HG03457 (cell line): Measurements from ENCODE around the gene DNM3.
"Not testable (repeated sequence)": the region's sequence is repeated elsewhere in the genome, so short reads cannot be mapped to it uniquely, and the experiment has no call there.

Experiments used
- ATAC-seq: cut with Tn5 transposase; IDR thresholded peaks from one replicate; pipeline ENCODE4 v1.9.1; 2021; ENCODE audit warnings: moderate number of reproducible peaks; ENCODE audit not compliant: unreplicated experiment

DNM3 gene

DNA sequence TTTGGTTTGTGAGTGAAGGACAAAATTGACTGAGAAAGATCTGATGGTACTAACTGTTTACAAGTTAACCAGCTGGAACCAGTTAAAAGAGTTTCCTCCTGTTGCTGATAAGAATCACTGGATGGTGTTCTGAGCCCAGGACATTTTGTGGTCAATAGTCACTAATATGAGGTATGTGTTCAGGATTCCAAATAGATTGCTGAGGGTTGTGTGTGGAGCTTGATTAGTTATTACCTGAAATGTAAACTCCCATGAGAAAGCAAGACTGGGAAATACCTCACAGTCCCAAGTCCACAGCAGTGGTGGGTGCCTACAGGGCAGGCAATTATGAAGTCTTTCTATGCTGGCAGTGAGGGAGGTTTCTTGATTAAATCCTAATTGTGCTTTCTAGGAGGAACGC lies 164.6 kb downstream of the DNM3 start:
- no peak for ATAC-seq

DNA sequence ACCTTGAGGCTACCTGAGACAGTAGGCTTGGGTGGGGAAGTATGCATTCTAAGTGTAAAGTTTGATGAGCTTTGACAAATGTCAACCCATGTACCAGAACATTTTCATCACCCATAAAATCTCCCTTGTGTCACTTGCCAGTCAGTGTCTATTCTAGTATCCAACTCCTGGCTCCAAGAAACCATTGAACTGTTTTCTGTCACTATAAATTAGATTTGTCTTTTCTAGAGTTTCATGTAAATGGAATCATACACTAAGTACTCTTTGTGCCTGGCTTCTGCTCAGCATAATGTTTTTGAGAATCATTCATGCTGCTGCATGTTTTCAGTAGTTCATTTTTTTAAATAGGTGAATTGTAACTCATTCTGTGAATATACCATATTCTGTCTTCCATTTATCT lies 165.4 kb downstream of the DNM3 start:
- no peak for ATAC-seq

DNA sequence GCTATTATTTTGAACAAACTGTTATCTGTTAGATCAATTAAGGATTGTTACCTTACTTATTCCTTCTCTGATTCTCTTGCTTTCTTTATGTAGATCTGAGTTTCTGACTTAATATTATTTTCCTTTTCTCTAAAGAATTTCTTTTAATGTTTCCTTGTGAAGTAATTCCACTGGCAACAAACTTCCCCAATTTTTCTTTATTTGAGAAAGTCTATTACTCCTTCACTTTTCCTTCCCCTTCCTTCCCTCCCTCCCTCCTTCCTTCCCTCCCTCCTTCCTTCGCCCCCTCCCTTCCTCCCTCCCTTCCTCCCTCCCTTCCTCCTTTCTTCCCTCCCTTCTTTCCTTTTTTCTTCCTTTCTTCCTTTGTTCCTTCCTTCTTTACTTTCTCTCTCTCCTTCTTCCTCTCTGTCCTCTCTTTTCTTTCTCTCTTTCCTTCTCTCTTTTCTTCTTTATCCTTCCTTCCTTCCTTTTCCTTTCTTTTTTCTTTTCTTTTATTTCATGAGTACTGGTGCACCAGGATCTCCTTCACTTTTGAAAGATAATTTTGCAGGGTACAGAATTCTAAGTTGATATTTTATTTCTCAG lies 177.5 kb downstream of the DNM3 start:
- no peak for ATAC-seq

DNA sequence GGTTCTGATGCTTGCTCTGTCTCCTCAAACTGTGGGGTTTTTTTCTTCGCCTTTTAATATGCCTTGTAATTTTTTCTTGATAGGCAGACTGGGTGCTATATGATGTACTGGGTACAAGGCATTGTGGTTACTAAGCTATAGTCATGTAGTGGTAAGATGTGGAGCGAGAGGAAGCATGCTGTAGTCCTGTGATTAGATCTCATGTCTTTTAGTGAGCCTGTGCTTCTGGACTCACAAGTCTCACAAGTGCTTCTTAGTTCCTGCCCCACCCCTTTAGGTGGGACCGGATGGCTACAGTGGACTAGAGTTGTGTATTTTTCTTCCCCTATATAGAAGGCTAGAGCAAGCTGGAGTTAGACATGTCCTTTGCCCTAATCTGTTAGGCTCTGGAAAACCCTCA lies 178.7 kb downstream of the DNM3 start:
- ATAC-seq: no peak

DNA sequence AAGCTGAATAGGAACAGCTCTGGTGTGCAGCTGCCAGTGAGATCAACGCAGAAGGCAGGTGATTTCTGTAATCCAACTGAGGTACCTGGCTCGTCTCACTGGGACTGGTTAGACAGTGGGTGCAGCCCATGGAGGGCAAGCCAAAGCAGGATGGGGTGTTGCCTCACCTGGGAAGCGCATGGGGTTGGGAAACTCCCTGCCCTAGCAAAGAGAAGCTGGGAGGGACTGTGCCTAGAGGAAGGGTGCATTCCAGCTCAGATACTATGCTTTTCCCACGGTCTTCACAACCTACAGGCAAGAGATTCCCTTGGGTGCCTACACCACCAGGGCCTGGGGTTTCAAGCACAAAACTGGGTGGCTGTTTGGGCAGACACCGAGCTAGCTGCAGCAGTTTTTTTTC lies 183.2 kb downstream of the DNM3 start:
- no peak for ATAC-seq

DNA sequence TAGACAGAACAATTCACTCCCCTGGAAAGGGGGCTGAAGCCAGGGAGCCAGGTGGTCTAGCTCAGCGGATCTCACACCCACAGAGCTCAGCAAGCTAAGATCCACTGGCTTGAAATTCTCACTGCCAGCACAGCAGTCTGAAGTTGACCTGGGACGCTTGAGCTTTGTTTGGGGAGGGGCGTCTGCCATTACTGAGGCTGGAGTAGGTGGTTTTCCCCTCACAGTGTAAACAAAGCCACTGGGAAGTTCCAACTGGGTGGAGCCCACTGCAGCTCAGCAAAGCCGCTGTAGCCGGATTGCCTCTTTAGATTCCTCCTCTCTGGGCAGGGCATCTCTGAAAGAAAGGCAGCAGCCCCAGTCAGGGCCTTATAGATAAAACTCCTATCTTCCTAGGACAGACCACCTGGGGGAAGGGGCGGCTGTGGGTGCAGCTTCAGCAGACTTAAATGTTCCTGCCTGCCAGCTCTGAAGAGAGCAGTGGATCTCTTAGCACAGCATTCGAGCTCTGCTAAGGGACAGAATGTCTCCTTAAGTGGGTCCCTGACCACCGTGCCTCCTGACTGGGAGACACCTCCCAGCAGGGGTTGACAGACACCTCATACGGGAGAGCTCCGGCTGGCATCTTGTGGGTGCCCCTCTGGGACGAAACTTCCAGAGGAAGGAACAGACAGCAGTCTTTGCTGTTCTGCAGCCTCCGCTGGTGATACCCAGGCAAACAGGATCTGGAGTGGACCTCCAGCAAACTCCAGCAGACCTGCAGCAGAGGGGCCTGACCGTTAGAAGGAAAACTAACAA lies 183.8 kb downstream of the DNM3 start:
- ATAC-seq: not testable (repeated sequence)

DNA sequence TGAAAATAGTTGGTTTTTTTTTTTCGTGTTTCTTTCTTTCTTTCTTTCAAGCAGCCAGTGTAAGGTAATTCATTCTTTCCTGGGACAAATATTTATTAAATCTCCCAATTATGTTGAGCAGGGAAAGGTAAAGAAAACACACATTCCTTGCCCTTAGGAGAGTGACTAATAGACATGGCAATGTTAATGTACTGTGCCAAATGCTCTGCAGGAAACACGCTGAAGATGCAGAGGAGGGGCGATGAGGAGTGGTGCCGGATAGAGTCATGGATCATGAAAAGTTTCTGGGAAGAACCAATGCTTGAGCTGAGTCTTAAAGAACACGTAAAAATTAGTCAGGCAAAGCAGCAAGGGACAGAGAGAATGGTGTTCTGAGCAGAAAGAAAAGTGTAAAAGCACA lies 199.2 kb downstream of the DNM3 start:
- ATAC-seq: no peak

DNA sequence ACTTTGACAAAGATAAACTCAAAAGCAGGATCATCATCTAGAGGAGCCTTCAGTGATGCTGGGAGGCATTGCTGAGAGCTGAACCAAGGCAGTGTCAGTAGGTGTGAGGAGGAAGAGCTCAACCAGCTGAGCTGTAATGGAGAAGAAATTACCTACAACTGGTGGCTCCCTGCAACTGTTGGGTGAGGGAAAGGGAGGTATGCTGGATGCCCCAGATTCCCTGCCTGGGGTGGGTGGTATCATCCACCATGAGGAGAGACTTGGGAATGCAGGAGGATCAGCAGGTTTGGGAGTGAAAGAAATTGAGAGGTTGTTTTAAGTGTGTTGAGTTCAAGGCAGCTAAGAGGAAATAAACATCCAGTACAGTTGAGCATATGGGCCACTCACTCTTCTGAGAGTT lies 199.8 kb downstream of the DNM3 start:
- no peak for ATAC-seq

DNA sequence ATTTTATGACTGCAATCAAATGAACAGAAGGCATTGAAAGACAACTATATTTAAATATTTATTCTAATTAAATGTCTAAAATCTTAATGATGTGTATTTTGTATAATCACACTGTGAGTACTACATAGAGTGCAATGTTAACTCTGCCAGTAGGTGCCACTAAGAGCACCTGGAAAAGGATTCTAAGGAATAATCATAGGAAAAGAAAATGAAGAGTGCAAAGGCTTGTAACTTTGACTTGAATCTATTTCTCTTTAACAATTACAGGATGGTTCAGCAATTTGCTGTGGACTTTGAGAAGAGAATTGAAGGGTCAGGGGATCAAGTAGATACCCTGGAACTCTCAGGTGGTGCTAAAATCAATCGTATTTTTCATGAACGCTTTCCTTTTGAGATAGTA lies 200.4 kb downstream of the DNM3 start:
- no peak for ATAC-seq

DNA sequence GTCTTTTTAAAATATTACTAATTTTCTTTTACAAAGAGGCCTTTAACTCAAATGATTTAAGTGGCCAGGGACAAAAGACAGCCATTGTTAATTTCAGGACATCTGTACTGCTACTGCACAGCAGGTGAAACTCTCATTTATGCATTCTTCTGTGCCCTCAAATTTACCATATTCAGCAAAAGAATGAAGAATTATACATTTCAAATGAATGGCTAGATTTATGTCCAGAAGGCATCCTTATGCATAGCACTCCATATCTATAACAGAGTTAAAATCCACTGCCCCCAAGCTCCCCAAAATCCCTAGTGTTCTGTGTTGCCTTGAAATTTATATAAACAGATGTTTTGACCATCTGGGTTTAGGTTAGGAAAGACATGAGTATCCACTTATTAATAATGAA lies 202.6 kb downstream of the DNM3 start:
- no peak for ATAC-seq

DNA sequence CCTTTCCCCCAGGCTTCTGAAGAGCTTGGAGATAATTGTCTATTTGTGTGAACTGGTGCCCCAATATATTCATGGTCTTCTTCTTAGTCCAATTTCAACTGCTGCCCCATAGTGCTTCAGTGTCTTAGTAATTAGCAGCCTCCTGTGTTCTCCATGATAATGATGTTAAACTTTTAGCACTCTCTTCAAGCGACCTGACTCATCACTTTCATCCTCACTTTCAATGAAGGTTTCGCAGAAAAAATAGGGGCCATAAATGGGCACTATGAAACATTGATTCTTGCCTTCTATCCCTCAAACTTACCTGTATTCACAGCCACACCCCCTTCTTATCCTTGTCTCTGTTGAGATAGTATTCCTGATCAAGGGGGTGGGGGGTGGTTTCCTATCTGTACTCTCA lies 210.6 kb downstream of the DNM3 start:
- ATAC-seq: no peak

DNA sequence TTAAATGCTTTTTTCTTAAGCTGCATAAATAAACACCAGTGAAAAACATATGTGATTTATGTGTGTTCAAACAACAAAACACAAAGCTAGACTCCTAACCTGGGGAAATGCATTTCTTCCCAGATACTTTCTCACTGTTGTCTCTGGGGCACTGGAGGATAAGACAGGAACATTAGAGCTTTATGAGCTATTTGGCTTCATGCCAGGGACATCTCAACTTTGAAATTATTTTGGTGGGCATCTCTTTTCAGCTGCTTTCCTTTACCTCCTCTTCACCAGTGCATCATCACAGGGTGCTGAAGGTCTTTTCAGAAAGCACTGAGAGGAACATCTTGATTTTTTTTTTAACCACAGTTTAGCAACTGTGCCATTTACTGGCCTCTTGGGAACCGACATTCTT lies 212.9 kb downstream of the DNM3 start:
- ATAC-seq: no peak

DNA sequence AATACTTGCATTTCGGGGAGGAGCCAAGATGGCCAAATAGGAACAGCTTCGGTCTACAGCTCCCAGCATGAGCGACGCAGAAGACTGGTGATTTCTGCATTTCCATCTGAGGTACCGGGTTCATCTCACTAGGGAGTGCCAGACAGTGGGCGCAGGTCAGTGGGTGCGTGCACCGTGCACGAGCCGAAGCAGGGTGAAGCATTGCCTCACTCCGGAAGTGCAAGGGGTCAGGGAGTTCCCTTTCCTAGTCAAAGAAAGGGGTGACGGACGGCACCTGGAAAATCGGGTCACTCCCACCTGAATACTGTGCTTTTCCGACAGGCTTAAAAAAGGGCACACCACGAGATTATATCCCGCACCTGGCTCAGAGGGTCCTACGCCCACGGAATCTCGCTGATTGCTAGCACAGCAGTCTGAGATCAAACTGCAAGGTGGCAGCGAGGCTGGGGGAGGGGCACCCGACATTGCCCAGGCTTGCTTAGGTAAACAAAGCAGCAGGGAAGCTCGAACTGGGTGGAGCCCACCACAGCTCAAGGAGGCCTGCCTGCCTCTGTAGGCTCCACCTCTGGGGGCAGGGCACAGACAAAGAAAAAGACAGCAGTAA lies 214.6 kb downstream of the DNM3 start:
- not testable (repeated sequence) for ATAC-seq

DNA sequence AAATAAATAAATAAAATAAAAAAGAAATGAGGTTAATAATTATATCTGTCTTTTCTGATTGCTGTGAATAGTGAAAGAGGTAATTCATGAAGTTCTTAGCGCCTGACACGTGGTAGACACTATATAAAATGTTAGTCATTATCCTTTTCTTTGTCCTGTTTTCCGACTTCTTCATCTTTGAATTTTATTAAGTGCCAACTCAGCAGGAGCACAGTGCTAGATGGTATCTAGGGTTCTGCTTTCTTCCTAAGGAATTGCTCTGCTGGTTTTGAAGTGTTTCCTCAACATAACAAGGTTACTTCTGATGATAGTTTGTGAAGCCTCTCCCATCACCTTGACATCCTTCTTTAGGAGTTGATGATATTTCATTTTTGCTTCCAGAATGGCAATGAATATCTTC lies 227.0 kb downstream of the DNM3 start:
- no peak for ATAC-seq

DNA sequence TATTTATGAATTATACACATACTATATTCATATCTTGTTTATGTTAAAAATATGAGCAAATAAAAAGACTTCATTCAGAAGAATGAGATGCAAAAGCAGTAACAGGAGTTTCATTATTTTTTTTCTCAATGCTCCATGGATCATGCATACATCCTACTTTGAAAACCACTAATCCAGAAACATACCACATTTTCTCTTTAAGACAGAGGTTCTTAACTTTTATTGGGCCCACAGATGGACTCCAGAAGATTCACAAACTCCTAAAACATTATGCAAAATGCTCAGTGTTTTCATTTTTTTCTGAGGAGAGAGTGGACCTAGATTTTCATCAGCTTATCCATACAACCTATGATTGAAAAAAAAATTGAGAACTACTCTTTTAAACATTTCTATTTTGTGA lies 227.8 kb downstream of the DNM3 start:
- no peak for ATAC-seq

DNA sequence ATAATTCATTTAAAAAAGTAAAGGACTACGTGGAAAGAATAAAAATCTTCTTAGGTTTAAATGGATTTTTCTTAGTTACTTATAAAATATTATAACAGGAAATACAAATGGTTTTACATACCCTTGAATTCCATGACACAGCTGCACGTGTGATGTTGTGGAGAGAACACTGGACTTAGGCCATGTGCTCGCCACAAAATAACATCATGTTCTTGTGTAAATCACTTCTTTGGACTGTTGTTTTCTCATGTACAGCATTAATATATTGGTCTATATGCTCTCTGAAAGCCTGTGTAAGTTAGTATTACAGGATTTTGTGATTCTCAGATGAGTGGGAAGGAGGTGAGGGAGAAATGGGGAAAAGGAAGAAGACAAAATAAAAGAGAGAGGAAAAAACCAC lies 228.2 kb downstream of the DNM3 start:
- no peak for ATAC-seq

DNA sequence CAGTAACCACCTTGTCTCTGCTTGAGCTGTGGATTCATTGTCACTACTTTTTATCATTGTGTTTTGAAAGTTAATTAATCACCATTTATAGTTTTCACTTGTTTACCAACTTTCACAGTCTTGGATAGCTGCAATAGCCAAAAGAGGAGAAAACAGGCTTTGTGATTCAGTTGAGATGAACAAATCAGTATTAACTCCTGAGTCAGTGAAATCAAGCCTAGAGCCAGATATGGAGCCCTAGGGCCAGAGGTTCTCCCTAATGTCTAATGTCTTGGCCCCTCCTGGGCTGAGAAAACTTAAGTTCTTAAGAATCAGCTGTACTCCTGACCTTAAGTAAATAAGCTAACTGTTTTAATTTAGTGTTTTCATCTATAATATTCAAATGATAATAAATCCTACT lies 228.8 kb downstream of the DNM3 start:
- ATAC-seq: no peak

DNA sequence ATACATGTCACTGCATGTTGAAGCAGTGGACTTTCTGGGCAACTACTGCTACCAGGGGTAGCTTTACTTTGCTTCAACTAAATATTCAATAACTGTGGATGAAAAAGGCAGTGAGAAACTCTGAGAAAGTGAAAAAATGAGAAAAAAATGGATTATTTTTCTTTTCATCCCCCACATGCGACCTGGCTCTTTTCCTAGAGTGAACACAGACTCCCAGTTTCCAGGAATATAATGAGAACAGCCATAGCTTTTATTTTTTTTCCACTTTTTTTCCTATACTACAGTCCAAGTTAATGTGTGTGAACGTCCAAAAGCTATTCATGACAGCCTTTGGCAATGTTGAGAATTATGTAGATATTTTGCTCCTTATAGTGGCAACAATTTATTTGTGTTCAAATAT lies 230.4 kb downstream of the DNM3 start:
- ATAC-seq: no peak

DNA sequence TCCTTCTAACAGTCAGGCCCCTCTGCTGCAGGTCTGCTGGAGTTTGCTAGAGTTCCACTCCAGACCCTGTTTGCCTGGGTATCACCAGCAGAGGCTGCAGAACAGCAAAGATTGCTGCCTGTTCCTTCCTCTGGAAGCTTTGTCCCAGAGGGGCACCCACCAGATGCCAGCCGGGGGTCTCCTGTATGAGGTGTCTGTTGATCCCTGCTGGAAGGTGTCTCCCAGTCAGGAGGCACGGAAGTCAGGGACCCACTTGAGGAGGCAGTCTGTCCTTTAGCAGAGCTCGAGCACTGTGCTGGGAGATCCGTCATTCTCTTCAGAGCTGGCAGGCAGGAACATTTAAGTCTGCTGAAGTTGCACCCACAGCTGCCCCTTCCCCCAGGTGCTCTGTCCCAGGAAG lies 238.6 kb downstream of the DNM3 start:
- not testable (repeated sequence) for ATAC-seq

DNA sequence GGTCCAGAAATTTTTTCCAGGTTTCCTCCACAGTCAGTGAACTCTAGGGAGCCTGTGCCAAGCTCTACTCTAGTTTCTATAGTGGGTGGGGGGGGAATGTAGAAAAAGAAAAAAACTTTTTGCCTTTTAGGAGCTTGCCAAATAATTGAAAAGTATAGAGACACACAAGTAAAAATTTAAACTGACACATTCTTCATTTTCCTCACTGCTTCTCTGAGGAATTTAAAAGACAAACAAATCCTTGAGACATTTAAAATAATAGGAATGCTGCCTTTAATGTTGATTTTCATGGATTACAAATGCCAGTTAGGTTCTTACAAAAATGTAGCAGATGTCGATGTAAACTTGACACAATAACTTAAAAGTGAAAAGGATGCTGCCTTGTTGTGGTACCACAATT lies 241.9 kb downstream of the DNM3 start:
- ATAC-seq: no peak

DNA sequence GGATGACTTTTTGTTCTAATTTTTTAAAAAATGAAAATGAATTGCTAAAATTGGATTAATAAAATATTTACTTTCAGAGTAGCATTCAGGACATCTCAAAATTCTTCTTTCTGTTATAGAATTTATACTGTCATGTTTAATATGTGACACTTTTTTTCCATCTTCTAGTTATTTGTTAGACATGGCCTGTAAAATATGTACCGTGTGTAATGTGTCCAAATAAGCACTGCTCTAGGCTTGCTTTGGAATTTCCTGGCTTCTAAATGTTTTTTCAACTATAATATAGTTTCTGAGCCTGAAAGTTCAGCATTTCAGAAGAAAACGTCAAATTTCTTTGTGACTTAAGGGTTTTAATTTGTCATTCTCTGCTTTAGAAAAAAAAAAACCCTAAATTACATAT lies 243.6 kb downstream of the DNM3 start:
- ATAC-seq: no peak

DNA sequence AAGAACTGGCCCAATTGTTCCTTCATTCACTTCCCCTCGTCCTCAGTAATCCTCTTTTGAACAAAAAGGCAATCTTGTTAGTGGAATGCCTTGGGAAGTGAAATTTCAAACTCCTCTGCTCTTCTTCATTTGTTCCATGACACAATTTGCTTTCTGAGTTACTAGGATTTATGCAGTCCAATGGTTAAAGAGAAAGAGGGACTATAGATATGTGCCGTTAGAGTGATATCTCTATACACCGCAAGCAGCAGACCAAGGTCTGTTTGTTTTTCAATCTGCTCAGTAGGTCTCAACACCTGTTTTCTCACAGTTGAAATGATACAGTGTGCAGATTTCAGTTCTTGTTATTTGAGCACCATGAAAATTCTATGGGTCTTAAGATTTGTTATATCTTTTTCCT lies 244.0 kb downstream of the DNM3 start:
- ATAC-seq: no peak

DNA sequence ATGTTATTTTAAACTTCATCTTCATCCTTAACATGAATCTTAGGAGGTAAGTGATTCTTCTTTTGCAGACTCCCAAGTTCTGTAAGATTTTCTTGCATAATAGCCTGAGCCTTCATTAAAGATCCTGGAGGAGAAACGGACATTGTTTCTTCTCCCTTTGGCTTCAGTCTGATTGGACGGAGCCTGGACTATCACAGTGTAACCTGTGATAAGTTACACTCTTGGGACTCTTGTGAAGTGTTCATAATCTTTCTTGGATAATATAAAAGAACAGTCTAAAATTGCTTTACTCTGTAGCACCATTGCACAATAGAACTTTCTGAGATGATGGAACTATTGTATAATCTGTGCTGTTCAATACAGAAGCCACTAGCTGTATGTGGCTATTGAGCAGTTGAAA lies 244.8 kb downstream of the DNM3 start:
- no peak for ATAC-seq
